Endothelial cell of umbilical vein (primary cell): ENCODE data around the gene PRR18. TPM values are rescaled to one million over a fixed set of nuclear protein-coding genes. Genes with fewer than 3 reads are reported as not detected.

Source experiments
- BruUV-seq: library from RNA; stranded (reverse); fragments of 400-500 nt; replicated peaks from 2 replicates; lab custom pipeline; 2021; lab: Mats Ljungman, UMichigan
- CTCF ChIA-PET: fragments of 300-600, 350-600 bp; sonication (Branson Sonifier 250); formaldehyde crosslinking; loops from one replicate; lab custom pipeline; 2021; ENCODE audit warnings: antibody characterized with exemption, inconsistent platforms; lab: Charles Lee
- POLR2A ChIA-PET: fragments of 300-600, 350-600 bp; sonication (Branson Sonifier 250); formaldehyde crosslinking; loops from one replicate; lab custom pipeline; 2021; ENCODE audit warnings: antibody characterized with exemption, inconsistent platforms; lab: Charles Lee
- DNase-seq: peaks from one replicate; pipeline ENCODE4 v3.0.0-alpha.2; 2011; ENCODE audit warnings: low read depth, low spot score
- FAIRE-seq: peaks from 2 replicates; lab custom pipeline; 2011; peaks lifted over from hg19 to GRCh38; lab: Jason Lieb, UNC
- H2AFZ ChIP-seq: 2 replicates; pipeline ENCODE4 v1.6.0; 2012; ENCODE audit warnings: low read depth, low read length, control low read depth, inconsistent platforms
- H3K27ac ChIP-seq: 2 replicates; pipeline ENCODE4 v1.5.1; 2011; ENCODE audit warnings: low read depth, mild to moderate bottlenecking, control low read depth, low read length, moderate library complexity; ENCODE audit not compliant: insufficient read depth
- H3K27me3 ChIP-seq, 2 experiments: 2 replicates each; pipeline versions ENCODE4 v1.6.0 to v1.6.1; 2011; ENCODE audit warnings: low read length in 2 of 2, mixed read lengths in 1 of 2; ENCODE audit not compliant: control insufficient read depth in 2 of 2, insufficient read depth in 2 of 2
- H3K36me3 ChIP-seq, 2 experiments: 2 replicates in 1 of 2; 3 replicates in 1 of 2; pipeline ENCODE4 v1.5.1; 2011; ENCODE audit warnings: low read length in 2 of 2, mild to moderate bottlenecking in 1 of 2, moderate library complexity in 1 of 2; ENCODE audit not compliant: control insufficient read depth in 2 of 2, insufficient read depth in 2 of 2; ENCODE audit errors: extremely low read depth in 1 of 2
- H3K4me1 ChIP-seq: 3 replicates; pipeline ENCODE4 v1.5.1; 2011; ENCODE audit warnings: mild to moderate bottlenecking, low read length; ENCODE audit not compliant: control insufficient read depth, insufficient read depth; ENCODE audit errors: extremely low read depth
- H3K4me2 ChIP-seq: 2 replicates; pipeline ENCODE4 v1.6.1; 2011; ENCODE audit warnings: low read length, control low read depth, mixed read lengths; ENCODE audit not compliant: insufficient read depth
- H3K4me3 ChIP-seq, 3 experiments: fragments of 200-600 bp in 1 of 3; sonication (generic), shearing (Covaris generic) in 1 of 3; replicated peaks in 1 of 3; 2 replicates each; pipeline ENCODE4 v1.5.1; 2011 to 2016; ENCODE audit warnings: control low read depth in 3 of 3, low read length in 3 of 3, mild to moderate bottlenecking in 2 of 3, inconsistent platforms in 1 of 3, low read depth in 1 of 3, moderate library complexity in 1 of 3; ENCODE audit not compliant: insufficient read depth in 1 of 3
- H3K79me2 ChIP-seq: 2 replicates; pipeline ENCODE4 v1.6.0; 2012; ENCODE audit warnings: low read length, inconsistent platforms; ENCODE audit not compliant: control insufficient read depth, insufficient read depth
- H3K9ac ChIP-seq: replicated peaks from 2 replicates; pipeline ENCODE3; 2011; ENCODE audit warnings: low read length, control low read depth; ENCODE audit not compliant: insufficient read depth; ENCODE audit errors: extremely low read depth
- H3K9me1 ChIP-seq: replicated peaks from 3 replicates; pipeline ENCODE4 v1.6.0; 2011; ENCODE audit warnings: mild to moderate bottlenecking, low read length; ENCODE audit not compliant: control insufficient read depth, insufficient read depth; ENCODE audit errors: extremely low read depth
- H3K9me3 ChIP-seq: replicated peaks from 2 replicates; pipeline ENCODE4 v1.5.1; 2012; ENCODE audit warnings: low read length, inconsistent platforms; ENCODE audit not compliant: control insufficient read depth, insufficient read depth
- H4K20me1 ChIP-seq: replicated peaks from 2 replicates; pipeline ENCODE3; 2011; ENCODE audit warnings: mild to moderate bottlenecking, low read length; ENCODE audit not compliant: control insufficient read depth, insufficient read depth; ENCODE audit errors: extremely low read depth
- EZH2 ChIP-seq: IDR thresholded peaks from 2 replicates; pipeline ENCODE4 v1.6.1; 2012; ENCODE audit warnings: borderline replicate concordance, low read depth, mild to moderate bottlenecking, moderate library complexity, low read length, inconsistent platforms; ENCODE audit not compliant: severe bottlenecking
- FOS ChIP-seq: IDR thresholded peaks from 2 replicates; pipeline ENCODE4 v1.6.1; 2011; ENCODE audit warnings: mild to moderate bottlenecking, low read length, moderate library complexity, borderline replicate concordance; ENCODE audit not compliant: insufficient read depth
- GATA2 ChIP-seq: IDR thresholded peaks from 2 replicates; pipeline ENCODE4 v1.7.0; 2011; ENCODE audit warnings: low read depth, mild to moderate bottlenecking, moderate library complexity, mixed read lengths, low read length; ENCODE audit not compliant: insufficient read length, insufficient read depth
- JUN ChIP-seq: IDR thresholded peaks from 2 replicates; pipeline ENCODE4 v1.6.1; 2011; ENCODE audit warnings: borderline replicate concordance, low read depth; ENCODE audit not compliant: insufficient read length, insufficient read depth
- MYC ChIP-seq: IDR thresholded peaks from one replicate; pipeline ENCODE4 v1.6.1; 2011; ENCODE audit warnings: mild to moderate bottlenecking, low read depth, low read length
- POLR2A ChIP-seq: IDR thresholded peaks from 2 replicates; pipeline ENCODE4 v1.6.1; 2012; ENCODE audit warnings: low read depth, mild to moderate bottlenecking, control low read depth, low read length
- POLR2AphosphoS5 ChIP-seq: IDR thresholded peaks from 2 replicates; pipeline ENCODE4 v1.6.1; 2012; ENCODE audit warnings: low read depth, mild to moderate bottlenecking, control low read depth, low read length, moderate library complexity; ENCODE audit not compliant: insufficient read depth
- dilution Hi-C: fragments of 300-500 bp; cut with MboI; formaldehyde crosslinking; loops from one replicate; pipeline ENCODE4 v1.15.0; 2019; ENCODE audit warnings: low sequenced_read_pairs; ENCODE audit not compliant: extremely low pct_ligation_motif_present
- intact Hi-C: fragments of 100-400 bp; cut with micrococcal nuclease; formaldehyde crosslinking; loops from one replicate; pipeline ENCODE4 v1.10.0; 2022
- polyA plus RNA-seq, 4 experiments: library from polyadenylated mRNA; depleted of rRNA in 3 of 4; stranded (reverse) in 3 of 4; unstranded in 1 of 4; fragments of >200 nt; gene quantifications; 2 replicates each; pipeline versions ENCODE4 v1.2.1 to v1.2.3, GENCODE V29; 2011 to 2012; ENCODE audit warnings: missing spikeins in 1 of 4
- total RNA-seq: library from RNA; stranded (reverse); gene quantifications from 2 replicates; pipeline ENCODE4 v1.2.3, GENCODE V29; 2021
- TF ChIP-seq, protein P1 (sequence below), 2 donors: IDR thresholded peaks; 1 replicate in 1 of 2; 2 replicates in 1 of 2; pipeline ENCODE4 v1.5.1; 2011; ENCODE audit warnings: low read length in 2 of 2, mild to moderate bottlenecking in 2 of 2, moderate library complexity in 2 of 2, control low read depth in 1 of 2, inconsistent platforms in 1 of 2, low read depth in 1 of 2; ENCODE audit not compliant: insufficient read depth in 1 of 2; ENCODE audit errors: extremely low read depth in 1 of 2
- TF ChIP-seq, protein P2 (sequence below): IDR thresholded peaks from 2 replicates; pipeline ENCODE4 v1.6.1; 2011; ENCODE audit not compliant: insufficient read depth, insufficient read length

PRR18 gene
- total and polyA plus RNA-seq, 2 donors (not counting 3 experiments of a cell fraction or from before 2014, with no cell fraction given) = not detected

DNA sequence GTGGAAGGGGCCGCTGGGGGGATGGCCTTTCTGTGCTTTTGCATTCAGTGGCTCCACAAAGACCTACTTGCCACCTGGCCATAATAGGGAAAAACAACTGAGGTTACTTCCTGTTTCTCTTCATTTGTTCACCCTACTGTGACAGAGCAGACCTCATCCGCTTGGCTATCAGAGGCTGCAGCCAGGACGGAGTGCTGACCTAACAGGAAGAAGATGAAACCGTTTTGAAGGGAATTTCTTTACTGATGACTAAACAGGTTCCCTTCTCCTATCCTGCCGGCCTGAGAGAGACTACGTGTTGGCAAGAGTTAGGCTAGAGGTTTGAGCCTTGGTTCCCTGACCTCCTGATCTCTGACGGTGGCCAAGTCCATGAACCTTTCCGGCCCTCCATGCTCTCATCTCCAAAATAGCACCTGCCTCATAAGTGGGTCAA is 21.3 kb downstream of the PRR18 start:
- Histone ChIP-seq H3K36me3 (no peaks in the 10 kb centered on the region), H3K9ac (no peak overlapping the region), H4K20me1 (no peaks in the 10 kb centered on the region), H3K4me1 (no peaks in the 10 kb centered on the region), H3K79me2 (no peaks in the 10 kb centered on the region), H3K9me1 (no peaks in the 10 kb centered on the region), H3K4me2 (no peak overlapping the region), H3K27ac (no peak overlapping the region), H2AFZ (no peak overlapping the region), H3K27me3 (peaks cover 0 to 2% of the 10 kb centered on the region in 2 experiments), H3K9me3 (no peaks in the 10 kb centered on the region), H3K4me3 (no peak overlapping the region)
- intact Hi-C loops (no loop called here), dilution Hi-C loops (no loop called here)
- BruUV-seq = no TSS peak
- POLR2A ChIA-PET = no interaction called here
- no peak for DNase-seq
- no peak for TF ChIP-seq MYC
- TF ChIP-seq EZH2 = no peak
- no peak for TF ChIP-seq POLR2AphosphoS5
- TF ChIP-seq FOS = no peak
- TF ChIP-seq GATA2 = no peak
- TF ChIP-seq JUN = no peak
- TF ChIP-seq, protein P1, sequence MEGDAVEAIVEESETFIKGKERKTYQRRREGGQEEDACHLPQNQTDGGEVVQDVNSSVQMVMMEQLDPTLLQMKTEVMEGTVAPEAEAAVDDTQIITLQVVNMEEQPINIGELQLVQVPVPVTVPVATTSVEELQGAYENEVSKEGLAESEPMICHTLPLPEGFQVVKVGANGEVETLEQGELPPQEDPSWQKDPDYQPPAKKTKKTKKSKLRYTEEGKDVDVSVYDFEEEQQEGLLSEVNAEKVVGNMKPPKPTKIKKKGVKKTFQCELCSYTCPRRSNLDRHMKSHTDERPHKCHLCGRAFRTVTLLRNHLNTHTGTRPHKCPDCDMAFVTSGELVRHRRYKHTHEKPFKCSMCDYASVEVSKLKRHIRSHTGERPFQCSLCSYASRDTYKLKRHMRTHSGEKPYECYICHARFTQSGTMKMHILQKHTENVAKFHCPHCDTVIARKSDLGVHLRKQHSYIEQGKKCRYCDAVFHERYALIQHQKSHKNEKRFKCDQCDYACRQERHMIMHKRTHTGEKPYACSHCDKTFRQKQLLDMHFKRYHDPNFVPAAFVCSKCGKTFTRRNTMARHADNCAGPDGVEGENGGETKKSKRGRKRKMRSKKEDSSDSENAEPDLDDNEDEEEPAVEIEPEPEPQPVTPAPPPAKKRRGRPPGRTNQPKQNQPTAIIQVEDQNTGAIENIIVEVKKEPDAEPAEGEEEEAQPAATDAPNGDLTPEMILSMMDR (IDR thresholded peaks at IDR 0.05; ENCODE audit: extremely low read depth in 1 of 2, insufficient read depth in 1 of 2, low read depth in 1 of 2, low read length in 2 of 2) = no peak
- TF ChIP-seq, protein P2, sequence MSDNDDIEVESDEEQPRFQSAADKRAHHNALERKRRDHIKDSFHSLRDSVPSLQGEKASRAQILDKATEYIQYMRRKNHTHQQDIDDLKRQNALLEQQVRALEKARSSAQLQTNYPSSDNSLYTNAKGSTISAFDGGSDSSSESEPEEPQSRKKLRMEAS = no peak
- TF ChIP-seq POLR2A = no peak
- CTCF ChIA-PET = interaction anchor here (1.0 kb wide), 1 partner anchor 95 kb away, joined by 3 read pairs; no protein-coding TSS in a partner anchor
- no peak for FAIRE-seq
